GM10248 (cell line): ENCODE data around the gene OR6S1.
"Not testable (repeated sequence)": the region's sequence is repeated elsewhere in the genome, so short reads cannot be mapped to it uniquely, and the experiment has no call there.

Experiments
- CTCF ChIA-PET: fragments of 300-600 bp; sonication (Branson Sonifier 250); formaldehyde crosslinking; extraction: SDS; loops from one replicate; lab custom pipeline; 2021; ENCODE audit warnings: antibody characterized with exemption; lab: Yijun Ruan, JAX
- POLR2A ChIA-PET: fragments of 350-650 bp; sonication (Branson Sonifier 250); formaldehyde crosslinking; extraction: SDS; loops from one replicate; lab custom pipeline; 2020; ENCODE audit warnings: antibody characterized with exemption; lab: Yijun Ruan, JAX
- DNase-seq: peaks from one replicate; pipeline ENCODE4 v3.0.0; 2012; ENCODE audit errors: extremely low spot score
- CTCF ChIP-seq: IDR thresholded peaks from 2 replicates; pipeline ENCODE4 v1.5.1; 2012; ENCODE audit warnings: mild to moderate bottlenecking, low read depth; ENCODE audit errors: extremely low read depth, missing control alignments, control extremely low read depth

The OR6S1 gene

GRCh38 chr14:20620798-20621478, 20.6 kb downstream of the OR6S1 start:
- ChIA-PET CTCF (interaction anchor here (0.7 to 2.1 kb wide), 4 partner anchors 10 to 357 kb away, joined by 3 to 5 read pairs (median 4); no protein-coding TSS in a partner anchor), POLR2A (no interaction called here)
- no peak for TF ChIP-seq CTCF
- DNase-seq = no peak

GRCh38 chr14:20619688-20620087, 21.8 kb downstream of the OR6S1 start:
- DNase-seq, POLR2A ChIA-PET: not testable (repeated sequence)
- CTCF ChIA-PET = interaction anchor here (0.5 to 2.1 kb wide), 5 partner anchors 10 to 70 kb away, joined by 3 to 5 read pairs (median 3); no protein-coding TSS in a partner anchor

GRCh38 chr14:20618271-20618749, 23.2 kb downstream of the OR6S1 start:
- no peak for TF ChIP-seq CTCF
- DNase-seq = no peak
- POLR2A ChIA-PET = interaction anchor here (1.1 kb wide), 1 partner anchor 275 kb away, joined by 4 read pairs; the partner anchor contains the start of gene PARP2
- CTCF ChIA-PET = interaction anchor here (0.8 to 1.6 kb wide), 5 partner anchors 10 to 66 kb away, joined by 3 to 5 read pairs (median 3); partner anchors contain the start of gene RNASE4

- no peak for TF ChIP-seq CTCF
- ChIA-PET CTCF (interaction anchor here (1.1 to 1.7 kb wide), 4 partner anchors 14 to 67 kb away, joined by 3 to 5 read pairs (median 4); partner anchors contain the start of gene RNASE4), POLR2A (interaction anchor here (1.1 kb wide), 1 partner anchor 274 kb away, joined by 4 read pairs; the partner anchor contains the start of gene PARP2)
- DNase-seq = no peak
Measured at GRCh38 chr14:20617138-20618003, 24.1 kb downstream of the OR6S1 start.

- POLR2A ChIA-PET = no interaction called here
- CTCF ChIA-PET = interaction anchor here (1.0 to 1.7 kb wide), 2 partner anchors 16 to 66 kb away, joined by 3 to 5 read pairs; no protein-coding TSS in a partner anchor
- no peak for DNase-seq
- no peak for TF ChIP-seq CTCF
Measured at GRCh38 chr14:20615996-20616395, 25.5 kb downstream of the OR6S1 start.

- DNase-seq = no peak
- ChIA-PET CTCF (interaction anchor here (0.6 to 3.1 kb wide), 19 partner anchors 9 to 314 kb away, joined by 3 to 35 read pairs (median 5); partner anchors contain the start of genes CCNB1IP1, PARP2 and RNASE4), POLR2A (interaction anchor here (1.5 to 1.7 kb wide), 2 partner anchors 69 to 271 kb away, joined by 6 to 12 read pairs; partner anchors contain the start of gene PARP2)
Measured at GRCh38 chr14:20614038-20614840, 27.3 kb downstream of the OR6S1 start.

More at GRCh38 chr14:20614038-20614840, 27.3 kb downstream of the OR6S1 start:
- TF ChIP-seq CTCF = no peak
